WTC11 (cell line): ENCODE data around the gene MESD. TPM values are rescaled to one million over a fixed set of nuclear protein-coding genes. Genes with fewer than 3 reads are reported as not detected.

Source experiments
- ATAC-seq: fragments of 200-7000 bp; cut with Tn5 transposase; 2 replicates; pipeline ENCODE4 v1.10.0; 2021; ENCODE audit warnings: mild to moderate bottlenecking, moderate library complexity
- CTCF ChIA-PET: fragments of 300-600 bp; sonication (Branson Sonifier 250); formaldehyde crosslinking; loops from one replicate; lab custom pipeline; 2021; ENCODE audit warnings: antibody characterized with exemption; lab: Charles Lee
- POLR2A ChIA-PET: fragments of 350-600 bp; sonication (Branson Sonifier 250); formaldehyde crosslinking; loops from one replicate; lab custom pipeline; 2021; ENCODE audit warnings: antibody characterized with exemption; lab: Charles Lee
- DNase-seq: peaks from one replicate; pipeline ENCODE4 v3.0.0; 2021; ENCODE audit warnings: low spot score
- H3K27ac Mint-ChIP-seq: 2 replicates; pipeline ENCODE4 v1.8.0; 2021; ENCODE audit warnings: mixed read lengths
- H3K27me3 Mint-ChIP-seq: 2 replicates; pipeline ENCODE4 v1.8.0; 2021; ENCODE audit warnings: low read depth, mild to moderate bottlenecking, moderate library complexity, mixed read lengths
- H3K36me3 Mint-ChIP-seq: 2 replicates; pipeline ENCODE4 v1.8.0; 2021; ENCODE audit warnings: mixed read lengths
- H3K4me1 Mint-ChIP-seq: 2 replicates; pipeline ENCODE4 v1.8.0; 2022; ENCODE audit warnings: mixed read lengths
- H3K4me3 Mint-ChIP-seq: 2 replicates; pipeline ENCODE4 v1.8.0; 2021; ENCODE audit warnings: mild to moderate bottlenecking, moderate library complexity, mixed read lengths
- H3K9me3 Mint-ChIP-seq: 2 replicates; pipeline ENCODE4 v1.8.0; 2021; ENCODE audit warnings: mixed read lengths
- AFF4 ChIP-seq: sonication (generic); formaldehyde crosslinking; IDR thresholded peaks from 2 replicates; pipeline ENCODE4 v1.8.1; 2023; ENCODE audit warnings: mild to moderate bottlenecking, missing genetic modification reagents, borderline replicate concordance
- ARID4B ChIP-seq: sonication (generic); formaldehyde crosslinking; IDR thresholded peaks from 2 replicates; pipeline ENCODE4 v1.8.0; 2023; ENCODE audit warnings: missing genetic modification reagents, mild to moderate bottlenecking, borderline replicate concordance
- ATF1 ChIP-seq: sonication (generic); formaldehyde crosslinking; IDR thresholded peaks from 2 replicates; pipeline ENCODE4 v1.8.1; 2023; ENCODE audit warnings: mild to moderate bottlenecking, moderate library complexity, missing genetic modification reagents
- ATF2 ChIP-seq: sonication (generic); formaldehyde crosslinking; IDR thresholded peaks from 2 replicates; pipeline ENCODE4 v1.8.1; 2022; ENCODE audit warnings: low read depth, missing genetic modification reagents, borderline replicate concordance
- ATF3 ChIP-seq: sonication (generic); formaldehyde crosslinking; conservative IDR thresholded peaks from 2 replicates; pipeline ENCODE4 v1.8.1; 2022; ENCODE audit warnings: mild to moderate bottlenecking, missing genetic modification reagents
- CREM ChIP-seq: sonication (generic); formaldehyde crosslinking; IDR thresholded peaks from 2 replicates; pipeline ENCODE4 v1.8.1; 2022; ENCODE audit warnings: mild to moderate bottlenecking, missing genetic modification reagents, moderate library complexity
- ELF4 ChIP-seq: sonication (generic); formaldehyde crosslinking; IDR thresholded peaks from 2 replicates; pipeline ENCODE4 v1.8.1; 2022; ENCODE audit warnings: low read depth, mild to moderate bottlenecking, moderate library complexity, missing genetic modification reagents
- FOXP1 ChIP-seq: sonication (generic); formaldehyde crosslinking; IDR thresholded peaks from 2 replicates; pipeline ENCODE4 v1.8.0; 2022; ENCODE audit warnings: missing genetic modification reagents, mild to moderate bottlenecking, moderate library complexity, borderline replicate concordance
- HMGA2 ChIP-seq: fragments of 250-450 bp; sonication (Bioruptor Pico); IDR thresholded peaks from 2 replicates; pipeline ENCODE4 v1.4.0; 2021; ENCODE audit warnings: mild to moderate bottlenecking, moderate library complexity
- JAZF1 ChIP-seq: fragments of 250-450 bp; sonication (Bioruptor Pico); IDR thresholded peaks from 2 replicates; pipeline ENCODE4 v1.9.0; 2021; ENCODE audit warnings: moderate library complexity, mild to moderate bottlenecking, inconsistent platforms
- NR3C1 ChIP-seq: sonication (generic); formaldehyde crosslinking; conservative IDR thresholded peaks from 2 replicates; pipeline ENCODE4 v1.8.1; 2023; ENCODE audit warnings: low read depth, mild to moderate bottlenecking, missing genetic modification reagents
- PRRX2 ChIP-seq: fragments of 250-450 bp; sonication (Bioruptor Pico); IDR thresholded peaks from 2 replicates; pipeline ENCODE4 v1.8.0; 2021; ENCODE audit warnings: mild to moderate bottlenecking
- SOX15 ChIP-seq: fragments of 250-450 bp; sonication (Bioruptor Pico); IDR thresholded peaks from 2 replicates; pipeline ENCODE4 v1.9.0; 2021; ENCODE audit warnings: mild to moderate bottlenecking
- USF1 ChIP-seq: sonication (generic); formaldehyde crosslinking; IDR thresholded peaks from 2 replicates; pipeline ENCODE4 v1.8.0; 2022; ENCODE audit warnings: mild to moderate bottlenecking, missing genetic modification reagents
- ZNF219 ChIP-seq: sonication (generic); formaldehyde crosslinking; IDR thresholded peaks from 2 replicates; pipeline ENCODE4 v1.8.0; 2023; ENCODE audit warnings: missing genetic modification reagents, mild to moderate bottlenecking, borderline replicate concordance
- total RNA-seq: library from RNA; stranded (reverse); gene quantifications from 3 replicates; pipeline ENCODE4 v1.2.3, GENCODE V29; 2021

MESD gene
- total RNA-seq, 1 experiment from 2014 or later: 28.3 TPM

- POLR2A ChIA-PET: no interaction called here
- H3K27ac Mint-ChIP-seq: no peak overlapping the region
Observed at GRCh38 chr15:80936288-80937078, 53.1 kb downstream of the MESD start.

More at GRCh38 chr15:80936288-80937078, 53.1 kb downstream of the MESD start:
- H3K4me3 Mint-ChIP-seq: no peak overlapping the region
- no peak for TF ChIP-seq ARID4B (CRISPR knock-in tag)
- TF ChIP-seq ZNF219 (CRISPR knock-in tag): no peak
- no peak for TF ChIP-seq USF1 (CRISPR knock-in tag)
- no peak for TF ChIP-seq NR3C1
- TF ChIP-seq AFF4 (CRISPR knock-in tag): no peak
- no peak for TF ChIP-seq CREM (CRISPR knock-in tag)
- TF ChIP-seq ATF1 (CRISPR knock-in tag): no peak
- no peak for TF ChIP-seq ELF4
- no peak for TF ChIP-seq ATF3 (CRISPR knock-in tag)
- no peak for TF ChIP-seq FOXP1
- TF ChIP-seq SOX15 (CRISPR knock-in tag): no peak
- no peak for TF ChIP-seq JAZF1 (CRISPR knock-in tag)
- no peak for TF ChIP-seq ATF2 (CRISPR knock-in tag)
- TF ChIP-seq PRRX2 (CRISPR knock-in tag): no peak
- no peak for TF ChIP-seq HMGA2
- TF ChIP-seq, all 79 proteins: peak for 0
- CTCF ChIA-PET: no interaction called here
- Mint-ChIP-seq H3K36me3 (peaks cover 7% of the 10 kb centered on the region; the same call in 1 of the 2 replicates), H3K27me3 (no peaks in the 10 kb centered on the region), H3K4me1 (peaks cover 7% of the 10 kb centered on the region), H3K9me3 (no peaks in the 10 kb centered on the region)
- ATAC-seq (no peak), DNase-seq (no peak)
